ENCODE results near the gene DNAH1. TPM values are rescaled to one million over a fixed set of nuclear protein-coding genes. Genes with fewer than 3 reads are reported as not detected.
A peak's percentile ranks its signal among the peaks of the same experiment; 100 is the strongest.

The DNAH1 gene
- total and polyA plus RNA-seq, 2 experiments from 2014 or later, result 0.81 to 1.8 TPM

- H3K36me3 Mint-ChIP-seq (ENCODE audit: low read depth), result no peaks in the 10 kb centered on the region; the same call in 2 of the 3 replicates
- H3K27me3 ChIP-seq (ENCODE audit: insufficient read depth), result no peaks in the 10 kb centered on the region
- no peaks in the 10 kb centered on the region for H3K4me1 ChIP-seq (ENCODE audit: insufficient read depth)
- no peak overlapping the region for H3K4me3 ChIP-seq
- H3K9me3 Mint-ChIP-seq, result no peaks in the 10 kb centered on the region
- no peaks in the 10 kb centered on the region for H3K79me2 ChIP-seq (replicated peaks; ENCODE audit: insufficient read depth)
- H3F3A ChIP-seq (replicated peaks; ENCODE audit: low read depth), result no peaks in the 10 kb centered on the region
- DNase-seq (ENCODE audit: low spot score) (no peak), ATAC-seq (no peak)
- no peaks in the 10 kb centered on the region for H3K36me3 ChIP-seq (ENCODE audit: insufficient read depth)
- H3K4me1 Mint-ChIP-seq, result peaks cover 11% of the 10 kb centered on the region
- peaks cover 7% of the 10 kb centered on the region for H3K27me3 Mint-ChIP-seq (ENCODE audit: insufficient read depth, low read depth, poor library complexity)
- no peak overlapping the region for H3K4me2 ChIP-seq
- H2AFZ ChIP-seq, result no peak overlapping the region
- TF ChIP-seq JUNB (IDR thresholded peaks at IDR 0.05; ENCODE audit: unreplicated experiment) (no peak), EZH2 (IDR thresholded peaks at IDR 0.05; ENCODE audit: low read depth, unreplicated experiment) (no peak), ETS1 (IDR thresholded peaks at IDR 0.05) (no peak), EZH2phosphoT487 (IDR thresholded peaks at IDR 0.05; ENCODE audit: unreplicated experiment) (no peak)
- H4K20me1 ChIP-seq (replicated peaks; ENCODE audit: insufficient read depth), result no peaks in the 10 kb centered on the region
- no peaks in the 10 kb centered on the region for H3K9me2 ChIP-seq (ENCODE audit: insufficient read depth)
- H3K27ac ChIP-seq (ENCODE audit: low read depth), result no peak overlapping the region
- H3K27ac Mint-ChIP-seq, result peak overlapping the region; percentile 18; the same call in 1 of the 2 replicates
- H3K4me3 Mint-ChIP-seq, result no peak overlapping the region
Measured at GRCh38 chr3:52433328-52433995, 117.3 kb downstream of the DNAH1 start.

- peaks cover 11% of the 10 kb centered on the region for H3K4me1 Mint-ChIP-seq
- DNase-seq (ENCODE audit: low spot score), result no peak
- no peak overlapping the region for H3K4me2 ChIP-seq
- TF ChIP-seq NANOG (IDR thresholded peaks at IDR 0.05; ENCODE audit: borderline replicate concordance) (no peak), ZNF331 (CRISPR knock-in tag; IDR thresholded peaks at IDR 0.05; ENCODE audit: low read depth) (no peak), CTCF (conservative IDR thresholded peaks at IDR 0.05; ENCODE audit: low read depth in 2 of 2) (no peak), ZNF114 (CRISPR knock-in tag; IDR thresholded peaks at IDR 0.05) (no peak), CREB1 (CRISPR knock-in tag; IDR thresholded peaks at IDR 0.05; ENCODE audit: low read depth) (no peak), REST (IDR thresholded peaks at IDR 0.05; ENCODE audit: unreplicated experiment) (no peak), ETS1 (IDR thresholded peaks at IDR 0.05) (no peak), JUNB (IDR thresholded peaks at IDR 0.05; ENCODE audit: unreplicated experiment) (no peak), EZH2phosphoT487 (IDR thresholded peaks at IDR 0.05; ENCODE audit: unreplicated experiment) (no peak), POLR2AphosphoS5 (IDR thresholded peaks at IDR 0.05; ENCODE audit: low read depth) (no peak), STAT1 (IDR thresholded peaks at IDR 0.05; ENCODE audit: unreplicated experiment) (no peak), EZH2 (IDR thresholded peaks at IDR 0.05; ENCODE audit: low read depth, unreplicated experiment) (no peak)
Measured at GRCh38 chr3:52433996-52434479, 117.9 kb downstream of the DNAH1 start.

More at GRCh38 chr3:52433996-52434479, 117.9 kb downstream of the DNAH1 start:
- H3K27ac Mint-ChIP-seq, result peak overlapping the region; percentile 18; the same call in 1 of the 2 replicates
- peaks cover 7% of the 10 kb centered on the region for H3K27me3 Mint-ChIP-seq (ENCODE audit: insufficient read depth, low read depth, poor library complexity)
- Histone ChIP-seq H4K20me1 (replicated peaks; ENCODE audit: insufficient read depth) (no peaks in the 10 kb centered on the region), H3K79me2 (replicated peaks; ENCODE audit: insufficient read depth) (no peaks in the 10 kb centered on the region), H3K4me3 (no peak overlapping the region), H3K36me3 (ENCODE audit: insufficient read depth) (no peaks in the 10 kb centered on the region), H3K27me3 (ENCODE audit: insufficient read depth) (no peaks in the 10 kb centered on the region), H3F3A (replicated peaks; ENCODE audit: low read depth) (no peaks in the 10 kb centered on the region), H2AFZ (no peak overlapping the region), H3K4me1 (ENCODE audit: insufficient read depth) (no peaks in the 10 kb centered on the region), H3K9me2 (ENCODE audit: insufficient read depth) (no peaks in the 10 kb centered on the region), H3K27ac (ENCODE audit: low read depth) (no peak overlapping the region)
- H3K4me3 Mint-ChIP-seq, result no peak overlapping the region
- H3K9me3 Mint-ChIP-seq, result no peaks in the 10 kb centered on the region
- ATAC-seq, result no peak
- H3K36me3 Mint-ChIP-seq (ENCODE audit: low read depth), result no peaks in the 10 kb centered on the region; the same call in 2 of the 3 replicates

All from GM23338 (cell line).